GM12878 (cell line): Measurements from ENCODE around the gene C3orf70. TPM values are rescaled to one million over a fixed set of nuclear protein-coding genes. Genes with fewer than 3 reads are reported as not detected.

Experiments used
- ATAC-seq: fragments of 200-7000 bp; cut with Tn5 transposase; 3 replicates; pipeline ENCODE4 v1.9.1; 2020; ENCODE audit warnings: mild to moderate bottlenecking, moderate library complexity
- BruUV-seq: library from RNA; stranded (reverse); fragments of 400-500 nt; replicated peaks from 2 replicates; lab custom pipeline; 2021; lab: Mats Ljungman, UMichigan
- CTCF ChIA-PET: fragments of 300-600 bp; sonication (Branson Sonifier 250); formaldehyde crosslinking; extraction: SDS; loops from one replicate; lab custom pipeline; 2021; ENCODE audit warnings: inconsistent platforms; lab: Yijun Ruan, JAX
- POLR2A ChIA-PET: fragments of 350-600 bp; formaldehyde crosslinking; extraction: SDS; loops from one replicate; lab custom pipeline; 2021; ENCODE audit warnings: inconsistent platforms; lab: Charles Lee
- RAD21 ChIA-PET: fragments of 300-600 bp; sonication (Branson Sonifier 250); formaldehyde crosslinking; loops from one replicate; lab custom pipeline; 2023; ENCODE audit warnings: antibody characterized with exemption; ENCODE audit not compliant: unreplicated experiment; lab: Charles Lee
- SMC1A ChIA-PET: fragments of 300-600 bp; sonication (Branson Sonifier 250); formaldehyde crosslinking; loops from one replicate; lab custom pipeline; 2023; ENCODE audit not compliant: unreplicated experiment, uncharacterized antibody; lab: Charles Lee
- DNase-seq: peaks from one replicate; pipeline ENCODE4 v3.0.0-alpha.2; 2011; ENCODE audit warnings: low read depth, low spot score
- FAIRE-seq: peaks from 3 replicates; lab custom pipeline; 2011; peaks lifted over from hg19 to GRCh38; lab: Jason Lieb, UNC
- H2AFZ ChIP-seq: 2 replicates; pipeline ENCODE4 v1.6.0; 2011; ENCODE audit warnings: low read depth, low read length, control low read depth; ENCODE audit not compliant: control insufficient read depth
- H3K27ac ChIP-seq: 2 replicates; pipeline ENCODE4 v1.5.1; 2011; ENCODE audit warnings: control low read depth; ENCODE audit not compliant: control insufficient read depth, insufficient read depth
- H3K27me3 ChIP-seq, 2 experiments: replicated peaks in 1 of 2; 2 replicates each; pipeline versions ENCODE4 v1.6.0 to v1.6.1; 2011; ENCODE audit warnings: low read length in 1 of 2; ENCODE audit not compliant: control insufficient read depth in 2 of 2, insufficient read depth in 2 of 2
- H3K36me3 ChIP-seq, 2 experiments: 2 replicates each; pipeline ENCODE4 v1.5.1; 2011; ENCODE audit warnings: low read length in 1 of 2; ENCODE audit not compliant: control insufficient read depth in 2 of 2, insufficient read depth in 2 of 2
- H3K4me1 ChIP-seq: 2 replicates; pipeline ENCODE4 v1.6.1; 2011; ENCODE audit warnings: mild to moderate bottlenecking, low read length, moderate library complexity, mixed read lengths; ENCODE audit not compliant: control insufficient read depth, insufficient read depth
- H3K4me2 ChIP-seq: 2 replicates; pipeline ENCODE4 v1.6.0; 2011; ENCODE audit warnings: control low read depth; ENCODE audit not compliant: control insufficient read depth, insufficient read depth
- H3K4me3 ChIP-seq: fragments of 200-600 bp; sonication (generic); 2 replicates; pipeline ENCODE4 v1.5.1; 2016
- H3K79me2 ChIP-seq: 2 replicates; pipeline ENCODE4 v1.6.0; 2011; ENCODE audit warnings: low read length; ENCODE audit not compliant: control insufficient read depth, insufficient read depth
- H3K9ac ChIP-seq: 2 replicates; pipeline ENCODE4 v1.8.0; 2011; ENCODE audit warnings: low read length, control low read depth, mixed read lengths; ENCODE audit not compliant: control insufficient read depth, insufficient read depth
- H3K9me3 ChIP-seq: replicated peaks from 3 replicates; pipeline ENCODE4 v1.5.1; 2011; ENCODE audit warnings: mild to moderate bottlenecking, low read length; ENCODE audit not compliant: control insufficient read depth, insufficient read depth
- H4K20me1 ChIP-seq: 2 replicates; pipeline ENCODE4 v1.6.0; 2011; ENCODE audit not compliant: control insufficient read depth, insufficient read depth
- ATF3 ChIP-seq: IDR thresholded peaks from 2 replicates; pipeline ENCODE4 v1.6.1; 2011; ENCODE audit warnings: low read depth, mild to moderate bottlenecking, low read length, moderate library complexity, borderline replicate concordance; ENCODE audit errors: extremely low read depth
- BCL3 ChIP-seq: IDR thresholded peaks from 2 replicates; pipeline ENCODE4 v1.6.1; 2011; ENCODE audit warnings: borderline replicate concordance, low read depth, mild to moderate bottlenecking, moderate library complexity, low read length; ENCODE audit not compliant: insufficient read depth, poor library complexity, severe bottlenecking
- CHD4 ChIP-seq: fragments of 200-600 bp; sonication (generic); IDR thresholded peaks from 2 replicates; pipeline ENCODE4 v1.6.1; 2016; ENCODE audit warnings: mild to moderate bottlenecking
- DPF2 ChIP-seq: fragments of 450-650 bp; IDR thresholded peaks from 2 replicates; pipeline ENCODE4 v1.6.1; 2017; ENCODE audit warnings: mild to moderate bottlenecking
- EGR1 ChIP-seq, 2 experiments: IDR thresholded peaks; 1 replicate in 1 of 2; 2 replicates in 1 of 2; pipeline ENCODE4 v1.6.1; 2011 to 2012; ENCODE audit warnings: low read depth in 2 of 2, low read length in 2 of 2, borderline replicate concordance in 1 of 2, mild to moderate bottlenecking in 1 of 2, moderate library complexity in 1 of 2
- HDAC6 ChIP-seq: fragments of 200-600 bp; sonication (generic); IDR thresholded peaks from one replicate; pipeline ENCODE4 v1.8.0; 2017; ENCODE audit warnings: antibody characterized with exemption; ENCODE audit not compliant: unreplicated experiment
- HSF1 ChIP-seq: fragments of 150-350 bp; IDR thresholded peaks from 2 replicates; pipeline ENCODE4 v1.6.1; 2014; ENCODE audit warnings: mild to moderate bottlenecking, low read depth, low read length
- IKZF1 ChIP-seq: fragments of 450-650 bp; conservative IDR thresholded peaks from 2 replicates; pipeline ENCODE4 v1.6.1; 2017; ENCODE audit warnings: antibody characterized with exemption, mild to moderate bottlenecking
- JUNB ChIP-seq: IDR thresholded peaks from 2 replicates; pipeline ENCODE4 v1.6.1; 2016; ENCODE audit warnings: antibody characterized with exemption, mild to moderate bottlenecking
- MAX ChIP-seq: IDR thresholded peaks from 2 replicates; pipeline ENCODE4 v1.6.1; 2012; ENCODE audit warnings: low read depth, low read length, improper control_type of control experiment
- NR2F1 ChIP-seq: fragments of 450-650 bp; conservative IDR thresholded peaks from 2 replicates; pipeline ENCODE4 v1.6.1; 2017; ENCODE audit warnings: mild to moderate bottlenecking
- NRF1 ChIP-seq: conservative IDR thresholded peaks from 2 replicates; pipeline ENCODE4 v1.6.1; 2011; ENCODE audit warnings: mild to moderate bottlenecking, low read depth, low read length, improper control_type of control experiment
- RAD51 ChIP-seq: fragments of 450-650 bp; IDR thresholded peaks from 2 replicates; pipeline ENCODE4 v1.6.1; 2016; ENCODE audit warnings: moderate library complexity, mild to moderate bottlenecking, inconsistent platforms
- RUNX3 ChIP-seq: IDR thresholded peaks from 2 replicates; pipeline ENCODE4 v1.6.1; 2012; ENCODE audit warnings: low read length, inconsistent platforms
- SMAD1 ChIP-seq: fragments of 450-650 bp; IDR thresholded peaks from 2 replicates; pipeline ENCODE4 v1.6.1; 2018; ENCODE audit warnings: mild to moderate bottlenecking, low read depth; ENCODE audit not compliant: partially characterized antibody
- SMAD5 ChIP-seq: IDR thresholded peaks from 2 replicates; pipeline ENCODE4 v1.6.1; 2016; ENCODE audit warnings: antibody characterized with exemption, low read depth
- SREBF2 ChIP-seq: IDR thresholded peaks from 2 replicates; pipeline ENCODE4 v1.6.1; 2012; ENCODE audit warnings: mild to moderate bottlenecking, low read length
- ZBTB4 ChIP-seq: fragments of 450-650 bp; formaldehyde crosslinking; IDR thresholded peaks from 2 replicates; pipeline ENCODE4 v1.4.0; 2022; ENCODE audit warnings: mild to moderate bottlenecking, moderate library complexity
- ZNF217 ChIP-seq: fragments of 450-650 bp; IDR thresholded peaks from 2 replicates; pipeline ENCODE4 v1.6.1; 2017; ENCODE audit warnings: antibody characterized with exemption, mild to moderate bottlenecking
- WGBS: methylation state at CpG from one replicate; pipeline ENCODE4 v1.1.6; 2016; ENCODE audit warnings: low lambda C conversion rate; ENCODE audit not compliant: insufficient replicate concordance, insufficient coverage; ENCODE audit errors: missing lambda C conversion rate; 5-methylcytosine and 5-hydroxymethylcytosine counted together
- in situ Hi-C: fragments of 300-500 bp; cut with MboI; formaldehyde crosslinking; loops from 9 replicates; pipeline ENCODE4 v1.14.3; 2018; ENCODE audit warnings: mixed read lengths
- intact Hi-C: fragments of 100-400 bp; cut with micrococcal nuclease; formaldehyde crosslinking; loops from one replicate; pipeline ENCODE4 v1.14.2; 2022; ENCODE audit not compliant: unreplicated experiment
- polyA plus RNA-seq, 11 experiments: library from polyadenylated mRNA; depleted of rRNA in 4 of 11; unstranded in 6 of 11; stranded (reverse) in 5 of 11; fragments of >200 nt; fragmentation: Nextera tagmentation in 4 of 11; fragmentation: Illumina TruSeq in 1 of 11; extraction: Ambion mirVana in 4 of 11; extraction: Trizol in 1 of 11; gene quantifications; 1 replicate in 1 of 11; 2 replicates in 10 of 11; pipeline versions ENCODE4 v1.2.1 to v1.2.3, GENCODE V29; 2011 to 2016; ENCODE audit warnings: inconsistent platforms in 2 of 11, missing spikeins in 2 of 11, low read depth in 1 of 11
- total RNA-seq, 4 experiments: library from RNA; depleted of rRNA in 3 of 4; stranded (reverse); fragments of >200 nt in 3 of 4; fragmentation: Illumina TruSeq in 1 of 4; extraction: Trizol in 1 of 4; gene quantifications; 2 replicates each; pipeline versions ENCODE4 v1.2.1 to v1.2.3, GENCODE V29; 2013 to 2021

The C3orf70 gene
- total and polyA plus RNA-seq, 10 of the 15 experiments (the other 5 are each of a cell fraction or from before 2014, with no cell fraction given): 0.03 to 0.04 TPM; not detected in 8

GRCh38 chr3:185131602-185132256, 21.1 kb downstream of the C3orf70 start:
- POLR2A ChIA-PET: interaction anchor here (0.6 kb wide), 1 partner anchor 727 kb away, joined by 5 read pairs; no protein-coding TSS in a partner anchor
- no peak for DNase-seq
- RAD21 ChIA-PET: no interaction called here

More at GRCh38 chr3:185131602-185132256, 21.1 kb downstream of the C3orf70 start:
- WGBS: 15% methylated on average over 2 of the region's 2 CpGs
- Histone ChIP-seq H4K20me1 (no peaks in the 10 kb centered on the region), H3K4me1 (no peaks in the 10 kb centered on the region), H3K9ac (no peak overlapping the region), H3K4me2 (no peak overlapping the region), H2AFZ (no peak overlapping the region), H3K27me3 (no peaks in the 10 kb centered on the region), H3K9me3 (no peaks in the 10 kb centered on the region), H3K4me3 (no peak overlapping the region), H3K27ac (no peak overlapping the region), H3K79me2 (no peaks in the 10 kb centered on the region), H3K36me3 (no peaks in the 10 kb centered on the region)
- in situ Hi-C loops: no loop called here
- intact Hi-C loops: no loop called here
- ATAC-seq (no peak), FAIRE-seq (no peak)
- ChIA-PET SMC1A (no interaction called here), CTCF (interaction anchor here (0.6 to 0.8 kb wide), 2 partner anchors 44 to 120 kb away, joined by 3 to 5 read pairs; no protein-coding TSS in a partner anchor)
- no peak for TF ChIP-seq RAD51
- TF ChIP-seq CHD4: no peak
- no peak for TF ChIP-seq IKZF1
- TF ChIP-seq SMAD1: no peak
- no peak for TF ChIP-seq RUNX3
- no peak for TF ChIP-seq ZNF217
- TF ChIP-seq ATF3: no peak
- no peak for TF ChIP-seq DPF2
- TF ChIP-seq NRF1: no peak
- TF ChIP-seq JUNB: no peak
- no peak for TF ChIP-seq HDAC6
- TF ChIP-seq BCL3: no peak
- no peak for TF ChIP-seq MAX
- no peak for TF ChIP-seq HSF1
- no peak for TF ChIP-seq ZBTB4
- TF ChIP-seq SREBF2: no peak
- no peak for TF ChIP-seq EGR1 (IDR thresholded peaks at IDR 0.05; ENCODE audit: borderline replicate concordance in 1 of 2, low read depth in 2 of 2, low read length in 2 of 2)
- no peak for TF ChIP-seq SMAD5
- TF ChIP-seq NR2F1: no peak
- BruUV-seq: no TSS peak
